GM19239 (cell line): ENCODE data around the gene TXNDC2.

Source experiments
- DNase-seq: peaks from one replicate; pipeline ENCODE4 v3.0.0; 2011; ENCODE audit warnings: low spot score; ENCODE audit not compliant: insufficient read length
- FAIRE-seq: peaks from 2 replicates; lab custom pipeline; 2011; peaks lifted over from hg19 to GRCh38; lab: Jason Lieb, UNC

The TXNDC2 gene

GRCh38 chr18:9858642-9859041, 27.1 kb upstream of the TXNDC2 start:
- no peak for FAIRE-seq
- no peak for DNase-seq

GRCh38 chr18:9859232-9859631, 26.5 kb upstream of the TXNDC2 start:
- DNase-seq (no peak), FAIRE-seq (no peak)

- FAIRE-seq (no peak), DNase-seq (no peak)
These were observed 25.1 kb upstream of the TXNDC2 start for GRCh38 chr18:9860682-9861081.

GRCh38 chr18:9861157-9861556, 24.6 kb upstream of the TXNDC2 start:
- DNase-seq (no peak), FAIRE-seq (no peak)

- no peak for DNase-seq
- no peak for FAIRE-seq
These were observed 23.8 kb upstream of the TXNDC2 start for GRCh38 chr18:9861933-9862332.

GRCh38 chr18:9862686-9863085, 23.1 kb upstream of the TXNDC2 start:
- DNase-seq (no peak), FAIRE-seq (no peak)

- no peak for DNase-seq
- FAIRE-seq = no peak
These were observed 22.5 kb upstream of the TXNDC2 start for GRCh38 chr18:9863282-9863681.

- DNase-seq (no peak), FAIRE-seq (no peak)
These were observed 19.8 kb upstream of the TXNDC2 start for GRCh38 chr18:9865764-9866490.

GRCh38 chr18:9866627-9867026, 19.1 kb upstream of the TXNDC2 start:
- FAIRE-seq = no peak

GRCh38 chr18:9867071-9867594, 18.6 kb upstream of the TXNDC2 start:
- DNase-seq (no peak), FAIRE-seq (no peak)

More at GRCh38 chr18:9866627-9867026, 19.1 kb upstream of the TXNDC2 start:
- no peak for DNase-seq

- no peak for DNase-seq
- no peak for FAIRE-seq
These were observed 16.7 kb upstream of the TXNDC2 start for GRCh38 chr18:9868857-9869714.

- FAIRE-seq (no peak), DNase-seq (peak; percentile 18)
These were observed 15.9 kb upstream of the TXNDC2 start for GRCh38 chr18:9869715-9870430.

- DNase-seq (no peak), FAIRE-seq (no peak)
These were observed 15.3 kb upstream of the TXNDC2 start for GRCh38 chr18:9870431-9871008.

GRCh38 chr18:9871244-9871746, 14.5 kb upstream of the TXNDC2 start:
- DNase-seq = no peak
- no peak for FAIRE-seq

GRCh38 chr18:9872823-9873222, 12.9 kb upstream of the TXNDC2 start:
- DNase-seq (no peak), FAIRE-seq (no peak)

GRCh38 chr18:9874728-9875127, 11.0 kb upstream of the TXNDC2 start:
- no peak for FAIRE-seq
- DNase-seq = no peak

- no peak for DNase-seq
These were observed 9.4 kb upstream of the TXNDC2 start for GRCh38 chr18:9876212-9876866.

GRCh38 chr18:9876867-9877654, 8.7 kb upstream of the TXNDC2 start:
- FAIRE-seq = no peak
- no peak for DNase-seq

More at GRCh38 chr18:9876212-9876866, 9.4 kb upstream of the TXNDC2 start:
- no peak for FAIRE-seq

- no peak for FAIRE-seq
These were observed 8.1 kb upstream of the TXNDC2 start for GRCh38 chr18:9877655-9878014.

More at GRCh38 chr18:9877655-9878014, 8.1 kb upstream of the TXNDC2 start:
- no peak for DNase-seq
